Measurements from ENCODE around the gene LRRC23.
"Not testable (repeated sequence)": the region's sequence is repeated elsewhere in the genome, so short reads cannot be mapped to it uniquely, and the experiment has no call there.

Gene LRRC23, protein sequence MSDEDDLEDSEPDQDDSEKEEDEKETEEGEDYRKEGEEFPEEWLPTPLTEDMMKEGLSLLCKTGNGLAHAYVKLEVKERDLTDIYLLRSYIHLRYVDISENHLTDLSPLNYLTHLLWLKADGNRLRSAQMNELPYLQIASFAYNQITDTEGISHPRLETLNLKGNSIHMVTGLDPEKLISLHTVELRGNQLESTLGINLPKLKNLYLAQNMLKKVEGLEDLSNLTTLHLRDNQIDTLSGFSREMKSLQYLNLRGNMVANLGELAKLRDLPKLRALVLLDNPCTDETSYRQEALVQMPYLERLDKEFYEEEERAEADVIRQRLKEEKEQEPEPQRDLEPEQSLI

DNA sequence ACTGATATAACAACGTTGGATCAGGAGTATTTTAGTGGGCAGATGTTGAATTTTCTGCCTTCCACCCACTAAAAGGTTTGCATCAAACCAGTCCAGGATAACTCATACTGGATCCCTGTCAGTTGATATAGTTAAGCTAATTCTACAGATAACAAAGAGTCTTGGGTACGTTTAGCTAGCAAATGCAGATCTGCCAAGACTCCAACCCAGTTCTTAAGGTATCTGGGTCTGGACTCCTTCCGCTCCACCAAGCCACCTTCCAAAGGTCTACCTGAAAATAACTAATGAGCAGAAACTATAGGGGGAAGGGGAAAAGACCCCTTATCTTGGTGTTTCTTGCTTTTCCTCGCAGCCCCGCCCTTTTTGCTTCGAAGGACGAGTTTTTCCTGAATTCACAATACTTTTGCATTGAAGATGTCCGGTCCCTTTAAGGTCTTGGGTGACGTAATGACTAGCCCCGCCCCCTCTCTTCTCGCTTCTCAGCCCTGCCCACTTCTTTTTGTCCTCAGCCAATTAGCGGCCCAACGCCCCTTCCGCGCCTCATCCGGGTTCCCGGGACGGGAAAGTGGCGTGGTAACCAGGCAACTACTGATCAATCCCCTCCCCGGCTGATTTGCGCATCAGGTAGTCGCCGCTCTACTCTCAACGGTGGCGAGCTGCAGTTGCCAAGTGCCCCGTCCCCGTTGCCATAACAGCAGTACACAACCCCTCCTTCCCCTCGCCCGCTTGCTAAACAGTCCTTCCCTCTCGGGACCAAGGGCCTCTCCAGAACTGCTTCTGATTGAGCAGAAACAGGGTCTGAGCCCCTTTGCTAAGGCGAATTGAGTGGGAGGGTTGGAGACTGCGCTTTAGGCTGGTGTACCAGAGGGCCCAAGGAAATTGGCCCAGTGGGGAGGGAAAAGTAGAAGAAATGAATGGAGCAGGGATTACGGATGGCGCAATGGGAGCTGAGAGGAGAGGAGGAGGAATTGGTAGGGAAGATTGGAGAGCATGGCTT lies at the start of gene LRRC23:
Gene LRRC23, plus strand, starts transcription at position 543 of the 997 bp plus-strand sequence. CDS start 812 bp downstream, outside the sequence.
- DNase-seq: peak; percentile 95 to 97

GRCh38 chr12:6855322-6855721 lies 49.3 kb upstream of the LRRC23 start:
- DNase-seq: no peak

DNA sequence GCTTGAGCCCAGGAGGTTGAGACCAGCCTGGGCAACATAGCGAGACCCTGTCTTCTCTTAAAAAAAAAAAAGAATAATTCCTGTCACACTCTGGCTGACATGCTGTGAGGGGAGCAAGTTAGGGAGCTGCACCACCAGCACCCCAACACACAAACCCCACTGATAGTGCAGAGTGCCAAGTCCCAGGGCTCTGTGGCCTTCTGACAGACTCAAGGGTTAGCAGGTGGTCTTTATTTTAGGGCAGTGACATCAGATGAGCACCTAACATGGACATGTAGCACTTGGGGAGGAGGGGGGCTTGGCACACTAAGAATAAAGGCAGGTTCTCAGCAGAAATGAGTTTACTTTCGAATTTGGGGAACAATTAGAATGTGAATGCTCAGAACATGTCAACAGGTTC lies 45.8 kb upstream of the LRRC23 start:
- DNase-seq: no peak

- no peak for DNase-seq
Measured at GRCh38 chr12:6860116-6860515, 44.5 kb upstream of the LRRC23 start.

DNA sequence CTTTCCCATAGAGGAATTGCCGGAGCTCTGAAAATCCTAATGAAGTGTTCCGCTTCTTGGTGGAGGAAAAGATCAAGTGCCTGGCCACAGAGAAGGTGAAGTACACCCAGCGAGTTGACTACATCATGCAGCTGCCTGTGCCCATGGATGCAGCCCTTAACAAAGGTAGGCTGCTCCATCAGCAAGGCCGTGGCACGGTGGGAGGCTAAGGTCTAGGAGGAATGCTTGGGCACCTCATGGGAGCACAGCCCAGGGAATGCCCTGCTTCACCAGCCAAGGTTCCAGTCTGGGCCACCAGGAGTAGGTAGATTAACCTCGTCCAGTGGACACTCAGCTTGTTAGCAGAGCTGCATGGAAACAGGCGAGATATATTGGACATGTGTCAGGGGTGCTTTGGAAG lies 43.7 kb upstream of the LRRC23 start:
- no peak for DNase-seq

DNA sequence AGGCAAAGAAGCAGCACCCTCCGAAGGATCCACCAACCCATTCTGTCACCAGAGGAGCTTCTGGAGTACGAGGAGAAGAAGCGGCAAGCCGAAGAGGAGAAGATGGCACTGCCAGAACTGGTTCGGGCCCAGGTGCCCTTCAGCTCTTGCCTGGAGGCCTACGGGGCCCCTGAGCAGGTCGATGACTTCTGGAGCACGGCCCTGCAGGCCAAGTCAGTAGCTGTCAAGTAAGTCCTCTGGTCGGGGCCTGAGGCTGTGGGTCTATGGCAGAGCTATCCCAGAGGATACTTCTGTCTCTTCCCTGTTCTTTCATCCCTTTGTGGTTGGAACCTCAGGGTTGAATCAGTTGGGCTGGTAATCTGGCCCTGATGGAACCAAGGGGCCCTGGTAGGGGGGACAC lies 43.2 kb upstream of the LRRC23 start:
- DNase-seq: no peak

DNA sequence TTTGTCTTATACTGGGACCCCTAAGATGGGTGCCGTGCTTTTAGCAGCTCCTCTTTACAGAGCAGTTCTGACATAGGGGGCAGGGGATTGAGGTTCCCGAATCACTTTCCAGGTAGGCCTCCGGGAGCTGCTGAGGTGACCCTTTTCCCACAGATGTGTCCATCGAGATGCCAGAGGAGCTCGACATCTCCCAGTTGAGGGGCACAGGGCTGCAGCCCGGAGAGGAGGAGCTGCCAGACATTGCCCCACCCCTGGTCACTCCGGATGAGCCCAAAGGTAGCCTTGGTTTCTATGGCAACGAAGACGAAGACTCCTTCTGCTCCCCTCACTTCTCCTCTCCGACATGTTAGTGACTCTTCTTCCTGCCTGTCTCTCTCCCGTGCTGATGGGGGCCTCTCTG lies 41.6 kb upstream of the LRRC23 start:
- no peak for DNase-seq

DNA sequence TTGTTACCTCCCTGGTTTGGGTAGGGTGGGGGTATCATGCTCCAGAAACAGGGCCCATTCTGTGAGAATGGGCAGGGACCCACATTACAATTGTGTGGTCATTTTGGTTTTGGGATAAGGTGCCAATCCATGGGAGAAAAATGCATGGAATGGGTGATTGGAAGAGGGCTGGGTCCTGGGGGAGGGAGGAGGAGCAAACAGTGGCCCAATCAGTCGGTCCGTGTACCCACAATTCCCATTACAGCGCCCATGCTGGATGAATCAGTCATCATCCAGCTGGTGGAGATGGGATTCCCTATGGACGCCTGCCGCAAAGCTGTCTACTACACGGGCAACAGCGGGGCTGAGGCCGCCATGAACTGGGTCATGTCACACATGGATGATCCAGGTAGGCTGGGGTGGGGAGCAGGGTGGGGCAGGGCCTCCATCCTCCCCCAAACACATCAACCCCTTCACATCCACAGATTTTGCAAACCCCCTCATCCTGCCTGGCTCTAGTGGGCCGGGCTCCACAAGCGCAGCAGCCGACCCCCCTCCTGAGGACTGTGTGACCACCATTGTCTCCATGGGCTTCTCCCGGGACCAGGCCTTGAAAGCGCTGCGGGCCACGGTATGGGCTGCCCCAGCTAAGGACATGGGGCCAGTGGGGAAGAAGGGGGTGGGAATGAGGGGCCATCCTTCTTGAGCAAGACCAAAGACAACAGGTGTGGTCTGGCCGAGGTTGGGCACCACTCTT lies 40.9 kb upstream of the LRRC23 start:
- no peak for DNase-seq

GRCh38 chr12:6865307-6865706 lies 39.3 kb upstream of the LRRC23 start:
- not testable (repeated sequence) for DNase-seq

- no peak for DNase-seq
Measured at GRCh38 chr12:6866163-6866919, 38.3 kb upstream of the LRRC23 start.

- no peak for DNase-seq
Measured at GRCh38 chr12:6866920-6867412, 37.7 kb upstream of the LRRC23 start.

DNA sequence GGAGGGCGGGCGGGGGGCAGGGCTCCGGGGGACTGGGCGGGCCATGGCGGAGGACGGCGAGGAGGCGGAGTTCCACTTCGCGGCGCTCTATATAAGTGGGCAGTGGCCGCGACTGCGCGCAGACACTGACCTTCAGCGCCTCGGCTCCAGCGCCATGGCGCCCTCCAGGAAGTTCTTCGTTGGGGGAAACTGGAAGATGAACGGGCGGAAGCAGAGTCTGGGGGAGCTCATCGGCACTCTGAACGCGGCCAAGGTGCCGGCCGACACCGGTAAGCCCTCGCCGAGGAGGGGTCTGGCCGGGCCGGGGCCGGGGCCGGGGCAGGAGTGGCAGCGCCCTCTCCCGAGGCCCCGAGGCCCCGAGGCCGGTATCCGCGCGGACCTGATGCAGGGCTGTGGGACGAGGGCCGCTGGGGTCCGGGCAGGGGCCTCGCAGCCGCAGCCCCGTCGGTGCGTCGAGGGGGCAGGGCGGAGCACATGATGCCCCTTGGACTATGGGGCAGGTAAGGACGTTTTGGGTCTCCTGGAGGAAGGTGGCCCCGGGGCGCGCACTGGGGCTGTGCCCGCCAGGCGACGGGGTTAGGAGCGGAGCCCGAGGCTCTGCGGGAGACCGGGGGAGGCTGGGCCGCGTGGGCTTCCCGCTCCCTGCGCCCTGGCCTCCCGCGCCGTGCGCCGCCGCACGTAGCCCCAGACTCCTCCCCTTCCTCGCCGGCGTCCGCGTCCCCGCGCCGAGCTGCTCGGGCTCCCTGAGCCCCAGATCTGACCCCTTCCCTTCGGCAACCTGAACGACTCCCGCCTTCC lies 37.0 kb upstream of the LRRC23 start, which contains the start of gene TPI1:
Gene TPI1, plus strand, starts transcription at position 119 of the 798 bp plus-strand sequence. Its CDS starts 36 bp downstream, at position 155.
- peak; percentile 75 to 81 for DNase-seq

DNA sequence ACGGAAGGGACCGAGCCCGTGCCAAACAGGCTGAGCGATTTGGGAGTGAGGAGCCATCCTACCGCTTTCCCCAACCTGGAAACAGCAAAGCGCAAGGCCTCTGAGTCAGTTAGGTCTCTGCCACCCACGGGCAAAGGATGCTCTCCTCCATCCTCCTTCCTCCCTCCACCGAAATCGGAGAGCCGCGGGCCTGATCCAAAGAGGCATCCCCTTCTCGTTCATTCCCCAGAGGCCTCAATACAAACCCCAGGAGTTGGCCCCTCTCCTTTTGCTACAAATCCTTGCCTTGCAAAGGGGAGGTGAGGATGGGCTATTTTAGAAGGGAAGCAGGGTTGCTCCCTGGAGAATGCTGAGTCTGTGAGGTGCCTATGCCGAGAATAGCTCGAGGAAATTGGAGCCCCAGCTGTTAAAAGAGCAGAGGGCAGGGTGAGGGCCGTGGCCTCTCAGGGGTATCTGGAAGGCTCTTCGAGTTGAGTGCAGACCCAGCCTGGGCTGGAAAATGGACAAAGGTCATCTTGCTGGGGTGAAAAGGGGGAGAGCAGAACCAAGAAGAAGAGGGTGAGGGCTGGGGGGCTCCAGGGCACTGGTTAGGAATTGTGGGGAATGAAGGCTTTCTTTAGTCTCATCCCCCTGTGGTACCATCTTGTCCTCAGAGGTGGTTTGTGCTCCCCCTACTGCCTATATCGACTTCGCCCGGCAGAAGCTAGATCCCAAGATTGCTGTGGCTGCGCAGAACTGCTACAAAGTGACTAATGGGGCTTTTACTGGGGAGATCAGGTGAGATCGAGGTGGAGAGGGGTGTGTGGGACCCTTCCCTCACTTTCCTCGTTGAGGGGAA lies 36.2 kb upstream of the LRRC23 start:
- DNase-seq: no peak

DNA sequence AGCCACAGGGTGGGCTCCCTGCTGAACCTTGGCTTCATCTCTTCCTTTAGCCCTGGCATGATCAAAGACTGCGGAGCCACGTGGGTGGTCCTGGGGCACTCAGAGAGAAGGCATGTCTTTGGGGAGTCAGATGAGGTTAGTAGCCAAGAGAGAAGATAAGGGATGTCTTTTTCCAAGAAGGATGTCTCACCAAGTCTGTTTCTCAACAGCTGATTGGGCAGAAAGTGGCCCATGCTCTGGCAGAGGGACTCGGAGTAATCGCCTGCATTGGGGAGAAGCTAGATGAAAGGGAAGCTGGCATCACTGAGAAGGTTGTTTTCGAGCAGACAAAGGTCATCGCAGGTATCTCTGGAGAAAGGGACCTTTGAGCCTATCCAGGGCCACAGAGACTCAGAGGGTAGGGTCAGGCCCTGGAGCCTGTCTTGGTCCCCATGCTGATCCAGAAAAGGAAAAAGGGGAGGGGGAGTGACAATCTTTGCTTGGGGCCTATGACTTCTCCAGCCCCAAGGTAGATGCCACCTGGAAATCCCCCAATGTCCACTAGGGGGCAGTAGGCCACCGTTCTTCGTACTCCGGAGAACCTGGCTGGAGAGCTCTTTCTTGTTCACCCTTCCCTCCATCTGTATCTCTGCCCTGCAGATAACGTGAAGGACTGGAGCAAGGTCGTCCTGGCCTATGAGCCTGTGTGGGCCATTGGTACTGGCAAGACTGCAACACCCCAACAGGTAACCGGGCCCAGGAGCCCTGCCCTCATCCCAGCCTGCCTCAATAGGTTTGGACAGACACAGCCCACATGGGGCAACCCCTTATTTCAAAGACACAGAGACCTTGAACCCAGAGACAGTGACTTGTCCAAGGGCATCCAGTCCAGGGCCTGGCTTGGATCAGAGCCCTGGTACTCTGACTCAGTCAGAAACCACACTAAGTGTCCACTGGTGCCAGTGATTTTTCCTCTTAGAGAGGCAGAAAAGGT lies 35.3 kb upstream of the LRRC23 start:
- peak; percentile 77 to 89 for DNase-seq

GRCh38 chr12:6870304-6870703 lies 34.3 kb upstream of the LRRC23 start:
- DNase-seq: not testable (repeated sequence)

DNA sequence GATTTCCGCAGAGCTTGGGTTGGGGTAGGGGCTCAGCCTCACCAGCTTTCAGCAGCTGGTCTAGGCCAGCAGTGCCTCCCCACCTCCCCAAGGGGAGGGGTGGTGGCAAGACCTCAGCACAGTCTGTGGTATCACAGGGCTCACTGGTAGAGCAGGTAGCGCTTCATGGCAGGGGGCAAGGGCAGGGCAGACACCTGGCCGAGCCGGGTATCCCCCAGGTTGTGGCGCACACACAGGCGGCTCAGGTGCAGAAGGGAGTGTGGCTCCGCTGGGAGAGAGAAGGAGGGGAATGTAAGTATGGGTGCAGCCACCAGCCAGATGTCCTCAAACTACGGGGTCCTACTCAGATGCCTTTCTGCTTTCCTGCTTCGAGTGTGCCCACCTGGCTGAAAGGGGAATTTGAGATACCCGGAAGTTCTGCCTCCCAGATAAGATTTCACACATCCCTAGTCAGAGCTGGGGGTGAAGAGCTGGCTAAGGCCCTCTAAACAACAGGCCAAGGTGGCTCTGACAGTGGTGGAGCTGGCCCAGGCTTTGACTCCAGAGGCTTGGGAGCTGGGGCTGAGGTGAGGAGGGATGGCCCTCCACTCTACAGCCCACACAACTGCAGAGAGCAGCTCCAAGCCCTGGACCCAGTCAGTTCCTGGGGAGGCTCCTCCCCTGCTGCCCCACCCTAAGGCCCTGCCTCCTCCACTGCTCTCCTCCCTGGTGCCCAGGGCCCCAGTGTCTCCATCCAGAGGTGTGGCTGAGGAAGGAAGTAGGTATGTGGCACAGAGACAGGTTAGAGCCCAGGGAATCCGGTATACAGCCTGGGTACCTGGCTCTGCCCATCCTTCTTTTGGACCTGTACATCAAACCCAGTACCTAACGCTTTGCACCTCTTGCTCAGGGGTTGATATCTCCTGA lies 33.3 kb upstream of the LRRC23 start:
- no peak for DNase-seq

Data from activated CD4-positive, alpha-beta T cell treated with anti-CD3 and anti-CD28 coated beads for 4 hours (primary cell).